OCI-LY3 (cell line): ENCODE measurements around the gene ITIH3.
A peak's percentile ranks its signal among the peaks of the same experiment; 100 is the strongest.

ENCODE experiments used
- H2AFZ ChIP-seq: fragments of 200-600, 300-600 bp; shearing (Covaris generic); 2 replicates; pipeline ENCODE4 v1.6.0; 2014; ENCODE audit warnings: antibody characterized with exemption, low read depth, low read length
- H3K27ac ChIP-seq: fragments of 200-600, 300-600 bp; sonication (generic); 2 replicates; pipeline ENCODE4 v1.5.1; 2014; ENCODE audit warnings: mild to moderate bottlenecking, low read length, moderate library complexity, mixed read lengths
- H3K27me3 ChIP-seq: fragments of 200-600, 300-600 bp; sonication (generic); 2 replicates; pipeline ENCODE4 v1.6.1; 2014; ENCODE audit warnings: low read depth, low read length, mixed read lengths
- H3K36me3 ChIP-seq: fragments of 200-600, 300-600 bp; sonication (generic); replicated peaks from 2 replicates; pipeline ENCODE3; 2014; ENCODE audit warnings: low read depth, low read length, mixed read lengths
- H3K4me1 ChIP-seq: fragments of 300-600, 200-600 bp; sonication (generic); 2 replicates; pipeline ENCODE4 v1.6.1; 2014; ENCODE audit warnings: low read length, mixed read lengths
- H3K4me2 ChIP-seq: fragments of 200-600, 300-600 bp; sonication (generic); 2 replicates; pipeline ENCODE4 v1.6.1; 2014; ENCODE audit warnings: low read length, mixed read lengths
- H3K4me3 ChIP-seq: fragments of 300-600, 200-600 bp; sonication (generic); 2 replicates; pipeline ENCODE4 v1.5.1; 2014; ENCODE audit warnings: antibody characterized with exemption, mild to moderate bottlenecking, low read length, moderate library complexity
- H3K79me2 ChIP-seq: fragments of 300-600, 200-600 bp; shearing (Covaris generic); 2 replicates; pipeline ENCODE4 v1.6.1; 2014; ENCODE audit warnings: mild to moderate bottlenecking, low read length, mixed read lengths
- H3K9ac ChIP-seq: fragments of 300-600, 200-600 bp; shearing (Covaris generic); 2 replicates; pipeline ENCODE4 v1.6.0; 2014; ENCODE audit warnings: mild to moderate bottlenecking, low read length, moderate library complexity
- H3K9me3 ChIP-seq: fragments of 200-600, 300-600 bp; shearing (Covaris generic); 2 replicates; pipeline ENCODE4 v1.6.1; 2014; ENCODE audit warnings: low read length, mixed read lengths; ENCODE audit not compliant: insufficient read depth
- H4K20me1 ChIP-seq: fragments of 200-600, 300-600 bp; sonication (generic); 2 replicates; pipeline ENCODE4 v1.6.1; 2016; ENCODE audit warnings: low read length, mixed read lengths; ENCODE audit not compliant: insufficient read depth
- EZH2phosphoT487 ChIP-seq: fragments of 200-600 bp; shearing (Covaris generic); IDR thresholded peaks from 2 replicates; pipeline ENCODE4 v1.6.1; 2018; ENCODE audit warnings: antibody characterized with exemption, mixed run types, low read depth
- TF ChIP-seq, protein P1 (sequence below): fragments of 200-600, 300-600 bp; sonication (generic); IDR thresholded peaks from 2 replicates; pipeline ENCODE4 v1.5.1; 2014; ENCODE audit warnings: antibody characterized with exemption, low read length, low read depth

Gene ITIH3

GRCh38 chr3:52848617-52849016 lies 54.0 kb downstream of the ITIH3 start:
- no peak overlapping the region for H3K9ac ChIP-seq
- no peaks in the 10 kb centered on the region for H3K4me1 ChIP-seq
- TF ChIP-seq EZH2phosphoT487, result no peak
- TF ChIP-seq, protein P1, sequence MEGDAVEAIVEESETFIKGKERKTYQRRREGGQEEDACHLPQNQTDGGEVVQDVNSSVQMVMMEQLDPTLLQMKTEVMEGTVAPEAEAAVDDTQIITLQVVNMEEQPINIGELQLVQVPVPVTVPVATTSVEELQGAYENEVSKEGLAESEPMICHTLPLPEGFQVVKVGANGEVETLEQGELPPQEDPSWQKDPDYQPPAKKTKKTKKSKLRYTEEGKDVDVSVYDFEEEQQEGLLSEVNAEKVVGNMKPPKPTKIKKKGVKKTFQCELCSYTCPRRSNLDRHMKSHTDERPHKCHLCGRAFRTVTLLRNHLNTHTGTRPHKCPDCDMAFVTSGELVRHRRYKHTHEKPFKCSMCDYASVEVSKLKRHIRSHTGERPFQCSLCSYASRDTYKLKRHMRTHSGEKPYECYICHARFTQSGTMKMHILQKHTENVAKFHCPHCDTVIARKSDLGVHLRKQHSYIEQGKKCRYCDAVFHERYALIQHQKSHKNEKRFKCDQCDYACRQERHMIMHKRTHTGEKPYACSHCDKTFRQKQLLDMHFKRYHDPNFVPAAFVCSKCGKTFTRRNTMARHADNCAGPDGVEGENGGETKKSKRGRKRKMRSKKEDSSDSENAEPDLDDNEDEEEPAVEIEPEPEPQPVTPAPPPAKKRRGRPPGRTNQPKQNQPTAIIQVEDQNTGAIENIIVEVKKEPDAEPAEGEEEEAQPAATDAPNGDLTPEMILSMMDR, result no peak
- H3K36me3 ChIP-seq, result no peaks in the 10 kb centered on the region
- no peak overlapping the region for H3K4me3 ChIP-seq
- H3K9me3 ChIP-seq, result no peaks in the 10 kb centered on the region
- H3K4me2 ChIP-seq, result no peak overlapping the region
- H3K27me3 ChIP-seq, result no peaks in the 10 kb centered on the region
- H3K27ac ChIP-seq, result no peak overlapping the region
- no peak overlapping the region for H2AFZ ChIP-seq
- H3K79me2 ChIP-seq, result no peaks in the 10 kb centered on the region
- no peaks in the 10 kb centered on the region for H4K20me1 ChIP-seq

DNA sequence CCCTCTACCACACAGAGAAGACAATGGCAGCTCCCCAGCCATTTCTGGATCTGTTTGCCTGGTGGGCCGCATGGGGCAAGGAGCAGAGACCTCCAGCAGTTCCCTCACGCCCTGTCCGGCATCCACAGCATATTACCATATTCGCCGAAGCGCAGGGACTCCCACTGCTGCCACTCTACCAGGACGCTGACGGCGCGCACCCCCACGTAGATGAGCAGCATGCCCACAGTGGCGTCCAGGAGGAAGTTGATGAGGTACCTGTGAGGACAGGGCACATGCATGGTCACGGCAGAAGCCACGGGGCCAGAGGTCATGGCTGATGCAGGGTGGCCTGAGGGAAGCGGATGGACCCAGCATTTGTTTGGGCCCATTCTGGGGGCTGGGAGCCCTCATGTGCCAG lies 55.1 kb downstream of the ITIH3 start:
- Histone ChIP-seq H3K79me2 (no peaks in the 10 kb centered on the region), H3K27ac (no peak overlapping the region), H2AFZ (no peak overlapping the region), H4K20me1 (no peaks in the 10 kb centered on the region), H3K4me1 (no peaks in the 10 kb centered on the region), H3K4me3 (no peak overlapping the region), H3K27me3 (no peaks in the 10 kb centered on the region), H3K9ac (no peak overlapping the region), H3K36me3 (no peaks in the 10 kb centered on the region), H3K4me2 (no peak overlapping the region), H3K9me3 (no peaks in the 10 kb centered on the region)
- no peak for TF ChIP-seq EZH2phosphoT487
- TF ChIP-seq, protein P1, result no peak

- no peaks in the 10 kb centered on the region for H3K9me3 ChIP-seq
- H3K27ac ChIP-seq, result no peak overlapping the region
- no peaks in the 10 kb centered on the region for H3K27me3 ChIP-seq
- H3K4me1 ChIP-seq, result no peaks in the 10 kb centered on the region
- H3K79me2 ChIP-seq, result no peaks in the 10 kb centered on the region
- no peak overlapping the region for H3K4me2 ChIP-seq
- no peak overlapping the region for H3K9ac ChIP-seq
- no peaks in the 10 kb centered on the region for H3K36me3 ChIP-seq
- no peak for TF ChIP-seq EZH2phosphoT487
- TF ChIP-seq, protein P1, result peak; percentile 71
- H2AFZ ChIP-seq, result no peak overlapping the region
- no peaks in the 10 kb centered on the region for H4K20me1 ChIP-seq
- H3K4me3 ChIP-seq, result no peak overlapping the region
Observed at GRCh38 chr3:52851348-52851747, 56.8 kb downstream of the ITIH3 start.

GRCh38 chr3:52852419-52852818 lies 57.8 kb downstream of the ITIH3 start:
- peaks cover 7% of the 10 kb centered on the region for H3K4me1 ChIP-seq
- H3K27me3 ChIP-seq, result no peaks in the 10 kb centered on the region
- TF ChIP-seq EZH2phosphoT487, result no peak
- TF ChIP-seq, protein P1, result no peak
- no peaks in the 10 kb centered on the region for H3K9me3 ChIP-seq
- H3K4me2 ChIP-seq, result no peak overlapping the region
- no peak overlapping the region for H3K27ac ChIP-seq
- H4K20me1 ChIP-seq, result no peaks in the 10 kb centered on the region
- H3K79me2 ChIP-seq, result no peaks in the 10 kb centered on the region
- H3K36me3 ChIP-seq, result no peaks in the 10 kb centered on the region
- no peak overlapping the region for H3K4me3 ChIP-seq
- H2AFZ ChIP-seq, result no peak overlapping the region
- no peak overlapping the region for H3K9ac ChIP-seq
